22Rv1 (cell line): ENCODE results near the gene MLYCD.

Source experiments
- H3K27ac ChIP-seq: fragments of 450-650 bp; 2 replicates; pipeline ENCODE4 v1.5.1; 2017
- ZFX ChIP-seq: fragments of 450-650 bp; IDR thresholded peaks from 2 replicates; pipeline ENCODE4 v1.6.1; 2017; ENCODE audit warnings: antibody characterized with exemption, borderline replicate concordance
- TF ChIP-seq, protein P1 (sequence below): fragments of 450-650 bp; IDR thresholded peaks from 2 replicates; pipeline ENCODE4 v1.5.1; 2017; ENCODE audit warnings: mild to moderate bottlenecking

Gene MLYCD

GRCh38 chr16:83907631-83908250, 8.8 kb downstream of the MLYCD start:
- TF ChIP-seq ZFX, result no peak
- TF ChIP-seq, protein P1, sequence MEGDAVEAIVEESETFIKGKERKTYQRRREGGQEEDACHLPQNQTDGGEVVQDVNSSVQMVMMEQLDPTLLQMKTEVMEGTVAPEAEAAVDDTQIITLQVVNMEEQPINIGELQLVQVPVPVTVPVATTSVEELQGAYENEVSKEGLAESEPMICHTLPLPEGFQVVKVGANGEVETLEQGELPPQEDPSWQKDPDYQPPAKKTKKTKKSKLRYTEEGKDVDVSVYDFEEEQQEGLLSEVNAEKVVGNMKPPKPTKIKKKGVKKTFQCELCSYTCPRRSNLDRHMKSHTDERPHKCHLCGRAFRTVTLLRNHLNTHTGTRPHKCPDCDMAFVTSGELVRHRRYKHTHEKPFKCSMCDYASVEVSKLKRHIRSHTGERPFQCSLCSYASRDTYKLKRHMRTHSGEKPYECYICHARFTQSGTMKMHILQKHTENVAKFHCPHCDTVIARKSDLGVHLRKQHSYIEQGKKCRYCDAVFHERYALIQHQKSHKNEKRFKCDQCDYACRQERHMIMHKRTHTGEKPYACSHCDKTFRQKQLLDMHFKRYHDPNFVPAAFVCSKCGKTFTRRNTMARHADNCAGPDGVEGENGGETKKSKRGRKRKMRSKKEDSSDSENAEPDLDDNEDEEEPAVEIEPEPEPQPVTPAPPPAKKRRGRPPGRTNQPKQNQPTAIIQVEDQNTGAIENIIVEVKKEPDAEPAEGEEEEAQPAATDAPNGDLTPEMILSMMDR, result no peak
- H3K27ac ChIP-seq, result no peak overlapping the region

- no peak overlapping the region for H3K27ac ChIP-seq
- TF ChIP-seq, protein P1, result no peak
- no peak for TF ChIP-seq ZFX
Measured at GRCh38 chr16:83908798-83909197, 9.9 kb downstream of the MLYCD start.

GRCh38 chr16:83911290-83911689, 12.4 kb downstream of the MLYCD start:
- TF ChIP-seq, protein P1, result no peak
- TF ChIP-seq ZFX, result no peak
- H3K27ac ChIP-seq, result no peak overlapping the region

GRCh38 chr16:83912519-83913244, 13.8 kb downstream of the MLYCD start:
- no peak for TF ChIP-seq ZFX
- TF ChIP-seq, protein P1, result no peak
- H3K27ac ChIP-seq, result no peak overlapping the region

GRCh38 chr16:83913245-83913633, 14.3 kb downstream of the MLYCD start:
- no peak overlapping the region for H3K27ac ChIP-seq
- TF ChIP-seq, protein P1, result no peak
- no peak for TF ChIP-seq ZFX

DNA sequence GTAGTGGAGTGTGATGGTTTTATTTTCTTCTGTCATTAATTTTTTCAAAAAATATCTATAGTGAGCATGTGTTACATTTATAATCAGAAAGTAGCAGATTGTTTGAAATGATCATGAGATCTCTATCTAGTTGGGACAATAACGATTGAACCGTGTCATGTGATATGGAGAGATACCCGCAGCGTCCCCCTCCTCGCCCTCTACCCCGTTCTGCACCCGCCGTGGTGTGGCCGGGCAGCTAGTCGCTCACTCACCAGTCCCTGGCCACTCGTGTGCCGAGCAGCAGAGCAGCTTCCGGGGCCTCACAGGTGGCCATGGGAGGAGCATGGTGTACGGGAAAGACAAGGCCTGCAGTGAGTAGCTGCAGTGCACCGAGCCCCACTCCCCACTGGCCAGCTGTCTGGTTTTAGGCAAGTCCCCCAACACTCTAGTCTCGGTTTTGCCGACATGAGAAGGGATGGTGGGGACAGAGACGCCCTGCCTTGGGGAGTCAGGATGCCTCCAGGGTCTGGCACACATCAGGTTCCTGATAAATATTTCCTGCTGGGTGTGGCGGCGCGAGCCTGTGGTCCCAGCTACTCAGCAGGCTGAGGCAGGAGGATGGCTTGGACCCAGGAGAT, 15.3 kb downstream of the MLYCD start:
- no peak overlapping the region for H3K27ac ChIP-seq
- TF ChIP-seq ZFX, result no peak
- TF ChIP-seq, protein P1, result no peak

DNA sequence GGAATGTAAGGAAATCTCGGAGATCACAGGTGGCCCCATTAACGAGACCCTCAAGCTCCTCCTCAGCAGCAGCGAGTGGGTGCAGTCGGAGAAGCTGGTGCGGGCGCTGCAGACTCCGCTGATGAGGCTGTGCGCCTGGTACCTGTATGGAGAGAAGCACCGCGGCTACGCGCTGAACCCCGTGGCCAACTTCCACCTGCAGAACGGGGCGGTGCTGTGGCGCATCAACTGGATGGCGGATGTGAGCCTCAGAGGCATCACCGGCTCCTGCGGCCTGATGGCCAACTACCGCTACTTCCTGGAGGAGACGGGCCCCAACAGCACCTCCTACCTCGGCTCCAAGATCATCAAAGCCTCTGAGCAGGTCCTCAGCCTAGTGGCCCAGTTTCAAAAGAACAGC, 16.2 kb downstream of the MLYCD start:
- TF ChIP-seq, protein P1, result no peak
- TF ChIP-seq ZFX, result no peak
- H3K27ac ChIP-seq, result no peak overlapping the region
